Breast epithelium (tissue), 3 donors: ENCODE results near the gene CYTH4.

ENCODE experiments used
- CTCF ChIP-seq, 3 donors: fragments of 450-650 bp; IDR thresholded peaks; one replicate each; pipeline ENCODE4 v1.5.1; 2016 to 2017; ENCODE audit warnings: antibody characterized with exemption in 3 of 3, mild to moderate bottlenecking in 3 of 3, moderate library complexity in 3 of 3
- POLR2A ChIP-seq: fragments of 450-650 bp; IDR thresholded peaks from one replicate; pipeline ENCODE4 v1.6.1; 2016; ENCODE audit warnings: antibody characterized with exemption, mild to moderate bottlenecking, moderate library complexity
- POLR2AphosphoS5 ChIP-seq, 3 donors: sonication (generic); formaldehyde crosslinking; IDR thresholded peaks; one replicate each; pipeline ENCODE4 v1.6.1; 2017; ENCODE audit warnings: antibody characterized with exemption in 3 of 3

GRCh38 chr22:37275622-37276021, 6.7 kb upstream of the CYTH4 start:
- no peak for TF ChIP-seq POLR2A
- TF ChIP-seq POLR2AphosphoS5 (IDR thresholded peaks at IDR 0.05) = no peak
- TF ChIP-seq CTCF (IDR thresholded peaks at IDR 0.05) = no peak
